ENCODE data around the gene ZBTB32.

GRCh38 chr19:35717665-35718344 is 13.4 kb downstream of the ZBTB32 start, which contains the start of gene KMT2B:
- TF ChIP-seq POLR2A (IDR thresholded peaks at IDR 0.05), result no peak
- TF ChIP-seq CTCF (IDR thresholded peaks at IDR 0.05), result no peak

Data from ovary (tissue), 3 donors.